K562 (cell line): ENCODE data around the gene A1BG. TPM values are rescaled to one million over a fixed set of nuclear protein-coding genes. Genes with fewer than 3 reads are reported as not detected.
A peak's percentile ranks its signal among the peaks of the same experiment; 100 is the strongest.

ENCODE experiments used
- ARHGAP35 ChIP-seq: fragments of 450-650 bp; IDR thresholded peaks from 2 replicates; pipeline ENCODE4 v1.6.1; 2018; ENCODE audit not compliant: partially characterized antibody
- CREB5 ChIP-seq: fragments of 250-450 bp; sonication (Bioruptor Pico); IDR thresholded peaks from 2 replicates; pipeline ENCODE4 v1.5.0; 2020; ENCODE audit warnings: mild to moderate bottlenecking
- CREBBP ChIP-seq: IDR thresholded peaks from one replicate; pipeline ENCODE4 v1.6.1; 2012; ENCODE audit warnings: low read depth, mild to moderate bottlenecking, control low read depth, inconsistent platforms, low read length
- HOXB6 ChIP-seq: fragments of 250-450 bp; sonication (Bioruptor Pico); IDR thresholded peaks from 2 replicates; pipeline ENCODE4 v1.5.1; 2022; ENCODE audit warnings: mild to moderate bottlenecking, borderline replicate concordance
- KHSRP ChIP-seq: fragments of 450-650 bp; IDR thresholded peaks from 2 replicates; pipeline ENCODE4 v1.6.1; 2017
- NFIC ChIP-seq: fragments of 450-650 bp; IDR thresholded peaks from 2 replicates; pipeline ENCODE4 v1.6.1; 2017; ENCODE audit warnings: mild to moderate bottlenecking, inconsistent platforms
- PHB2 ChIP-seq: fragments of 450-650 bp; IDR thresholded peaks from 2 replicates; pipeline ENCODE4 v1.6.1; 2017; ENCODE audit warnings: low read depth
- PHF8 ChIP-seq: fragments of 200-600 bp; sonication (generic); IDR thresholded peaks from 2 replicates; pipeline ENCODE4 v1.6.1; 2012; ENCODE audit warnings: mixed run types, mild to moderate bottlenecking, inconsistent platforms, low read length, moderate library complexity, borderline replicate concordance
- PTTG1 ChIP-seq: fragments of 450-650 bp; IDR thresholded peaks from 2 replicates; pipeline ENCODE4 v1.6.1; 2016; ENCODE audit warnings: low read depth, mild to moderate bottlenecking, missing genetic modification characterization, missing compliant biosample characterization
- RBM14 ChIP-seq: fragments of 200-400 bp; formaldehyde crosslinking; IDR thresholded peaks from 2 replicates; pipeline ENCODE4 v1.6.1; 2018; ENCODE audit warnings: low read depth, mild to moderate bottlenecking, low read length, moderate library complexity, borderline replicate concordance; ENCODE audit not compliant: insufficient read depth
- RBM39 ChIP-seq: fragments of 200-400 bp; formaldehyde crosslinking; optimal IDR thresholded peaks from 2 replicates; pipeline ENCODE3; 2018; ENCODE audit warnings: low read depth, low read length
- TGIF2 ChIP-seq: sonication (generic); formaldehyde crosslinking; IDR thresholded peaks from 2 replicates; pipeline ENCODE4 v1.8.1; 2022; ENCODE audit warnings: mild to moderate bottlenecking, missing genetic modification reagents, moderate library complexity
- YY1 ChIP-seq, 3 experiments: IDR thresholded peaks; 2 replicates each; pipeline ENCODE4 v1.6.1; 2011; ENCODE audit warnings: low read length in 2 of 3, mild to moderate bottlenecking in 2 of 3, moderate library complexity in 2 of 3, borderline replicate concordance in 1 of 3, control low read depth in 1 of 3, low read depth in 1 of 3; ENCODE audit not compliant: insufficient read depth in 3 of 3, insufficient replicate concordance in 2 of 3, control insufficient read depth in 1 of 3, insufficient read length in 1 of 3; ENCODE audit errors: extremely low read depth in 1 of 3
- ZBTB34 ChIP-seq: fragments of 250-450 bp; sonication (Bioruptor Pico); IDR thresholded peaks from 2 replicates; pipeline ENCODE4 v1.8.0; 2021; ENCODE audit warnings: mild to moderate bottlenecking, moderate library complexity
- ZC3H4 ChIP-seq: sonication (generic); formaldehyde crosslinking; IDR thresholded peaks from 2 replicates; pipeline ENCODE4 v1.9.0; 2021; ENCODE audit warnings: missing genetic modification reagents, borderline replicate concordance
- ZEB2 ChIP-seq: fragments of 450-650 bp; IDR thresholded peaks from 2 replicates; pipeline ENCODE4 v1.6.1; 2016
- ZNF583 ChIP-seq: fragments of 250-450 bp; sonication (Bioruptor Pico); IDR thresholded peaks from 2 replicates; pipeline ENCODE4 v1.4.0; 2020
- ZNF740 ChIP-seq, 3 experiments: fragments of 200-800 bp in 1 of 3; sonication (Bioruptor generic) in 1 of 3; sonication (generic) in 1 of 3; formaldehyde crosslinking in 1 of 3; IDR thresholded peaks; 2 replicates each; pipeline versions ENCODE4 v1.6.1 to v1.8.0; 2016 to 2022; ENCODE audit warnings: mild to moderate bottlenecking in 2 of 3, missing compliant biosample characterization in 2 of 3, missing genetic modification characterization in 2 of 3, missing genetic modification reagents in 1 of 3
- polyA plus RNA-seq, 8 experiments: library from polyadenylated mRNA; depleted of rRNA in 4 of 8; stranded (reverse) in 5 of 8; unstranded in 3 of 8; fragments of >200 nt; fragmentation: Nextera tagmentation in 2 of 8; fragmentation: Illumina TruSeq in 1 of 8; extraction: Ambion mirVana in 2 of 8; extraction: Trizol in 1 of 8; gene quantifications; 2 replicates each; pipeline versions ENCODE4 v1.2.1 to v1.2.3, GENCODE V29; 2011 to 2014; ENCODE audit warnings: inconsistent platforms in 1 of 8, missing spikeins in 1 of 8
- total RNA-seq, 7 experiments: library from RNA; depleted of rRNA in 6 of 7; stranded (reverse); fragments of >200 nt in 6 of 7; fragmentation: Illumina TruSeq in 2 of 7; extraction: Trizol in 2 of 7; gene quantifications; 2 replicates each; pipeline versions ENCODE4 v1.2.1 to v1.2.3, GENCODE V29; 2011 to 2021; ENCODE audit warnings: low replicate concordance in 1 of 7
- TF ChIP-seq, protein P1 (sequence below): fragments of 250-450 bp; sonication (Bioruptor Pico); IDR thresholded peaks from 2 replicates; pipeline ENCODE4 v1.5.0; 2020; ENCODE audit warnings: mild to moderate bottlenecking, borderline replicate concordance

Gene A1BG
- total and polyA plus RNA-seq, 9 of the 15 experiments (the other 6 are each of a cell fraction or from before 2014, with no cell fraction given) = 0.10 to 19.8 (median 2.6) TPM

DNA sequence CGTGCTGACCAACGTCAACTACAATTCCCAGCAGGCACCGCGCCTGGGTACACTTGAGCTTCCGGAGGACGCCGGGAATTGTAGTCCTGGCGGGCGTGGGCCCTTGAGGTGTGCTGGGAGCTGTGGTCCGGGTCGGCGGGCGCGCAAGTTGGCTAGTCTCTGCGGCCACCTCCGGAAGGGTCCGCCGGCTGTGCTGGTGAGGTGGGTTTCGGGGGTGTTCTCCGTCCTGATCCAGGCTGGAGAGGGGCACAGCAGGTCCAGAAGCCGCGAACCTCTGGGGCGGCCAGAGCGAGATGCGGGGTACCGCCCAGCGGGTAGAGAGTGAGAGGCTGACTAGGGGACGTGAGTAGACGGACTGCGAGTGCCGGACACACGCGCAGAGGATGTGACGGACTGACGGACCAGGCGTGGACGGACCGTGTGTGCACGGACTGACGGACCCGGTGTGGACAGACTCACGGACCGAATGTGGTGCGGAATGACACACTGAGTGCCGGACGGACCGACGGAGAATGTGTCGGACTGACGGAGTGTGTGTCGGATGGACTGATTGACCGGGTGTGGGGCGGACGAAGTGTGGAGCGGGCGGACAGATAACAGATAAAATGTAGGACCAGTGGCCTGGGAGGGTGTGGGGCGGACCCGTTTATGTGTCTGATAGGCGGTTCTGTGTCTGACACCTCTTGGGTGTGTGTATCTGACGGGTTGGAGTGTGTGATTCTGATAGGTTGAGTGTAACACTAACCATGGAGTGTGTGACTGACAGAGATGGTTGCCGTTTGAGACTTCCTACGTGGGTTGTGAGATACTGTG is 26.2 kb downstream of the A1BG start, which contains the start of gene ZSCAN22 (continued):
- no peak for TF ChIP-seq CREBBP
- no peak for TF ChIP-seq PHB2
- TF ChIP-seq PTTG1 (tag) = no peak
- TF ChIP-seq ZBTB34 (CRISPR knock-in tag) = no peak
- TF ChIP-seq YY1 (IDR thresholded peaks at IDR 0.05; ENCODE audit: borderline replicate concordance in 1 of 3, control insufficient read depth in 1 of 3, extremely low read depth in 1 of 3, insufficient read depth in 3 of 3, insufficient read length in 1 of 3, insufficient replicate concordance in 2 of 3, low read depth in 1 of 3, low read length in 2 of 3) = peak in 2 of 3 experiments; percentile 13 to 56
- no peak for TF ChIP-seq CREB5 (CRISPR knock-in tag)
- no peak for TF ChIP-seq ZC3H4 (CRISPR knock-in tag)
- no peak; the same call in 1 of the 2 replicates for TF ChIP-seq TGIF2 (CRISPR knock-in tag)
- TF ChIP-seq ZNF740 (CRISPR knock-in tag; IDR thresholded peaks at IDR 0.05) = peak; percentile 62; the same call in 1 of the 2 replicates
- no peak for TF ChIP-seq ZNF740 (tag; IDR thresholded peaks at IDR 0.05)
- peak; percentile 93 for TF ChIP-seq PHF8
- TF ChIP-seq, protein P1, sequence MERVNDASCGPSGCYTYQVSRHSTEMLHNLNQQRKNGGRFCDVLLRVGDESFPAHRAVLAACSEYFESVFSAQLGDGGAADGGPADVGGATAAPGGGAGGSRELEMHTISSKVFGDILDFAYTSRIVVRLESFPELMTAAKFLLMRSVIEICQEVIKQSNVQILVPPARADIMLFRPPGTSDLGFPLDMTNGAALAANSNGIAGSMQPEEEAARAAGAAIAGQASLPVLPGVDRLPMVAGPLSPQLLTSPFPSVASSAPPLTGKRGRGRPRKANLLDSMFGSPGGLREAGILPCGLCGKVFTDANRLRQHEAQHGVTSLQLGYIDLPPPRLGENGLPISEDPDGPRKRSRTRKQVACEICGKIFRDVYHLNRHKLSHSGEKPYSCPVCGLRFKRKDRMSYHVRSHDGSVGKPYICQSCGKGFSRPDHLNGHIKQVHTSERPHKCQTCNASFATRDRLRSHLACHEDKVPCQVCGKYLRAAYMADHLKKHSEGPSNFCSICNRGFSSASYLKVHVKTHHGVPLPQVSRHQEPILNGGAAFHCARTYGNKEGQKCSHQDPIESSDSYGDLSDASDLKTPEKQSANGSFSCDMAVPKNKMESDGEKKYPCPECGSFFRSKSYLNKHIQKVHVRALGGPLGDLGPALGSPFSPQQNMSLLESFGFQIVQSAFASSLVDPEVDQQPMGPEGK (CRISPR knock-in tag) = no peak
- TF ChIP-seq KHSRP = no peak
- TF ChIP-seq ARHGAP35 = no peak
- peak; percentile 58 for TF ChIP-seq NFIC
- no peak for TF ChIP-seq HOXB6 (CRISPR knock-in tag)
- peak; percentile 98 for TF ChIP-seq ZEB2
- TF ChIP-seq ZNF583 = peak; percentile 72; the same call in 1 of the 2 replicates
- TF ChIP-seq RBM14 = no peak
- TF ChIP-seq RBM39 = no peak
